Upper lobe of right lung (tissue), 1 donor: ENCODE data around the gene CDH22. TPM values are rescaled to one million over a fixed set of nuclear protein-coding genes. Genes with fewer than 3 reads are reported as not detected.

Source experiments
- ATAC-seq: fragments of 200-7000 bp; cut with Tn5 transposase; one replicate; pipeline ENCODE4 v1.9.1; 2020; ENCODE audit warnings: mild to moderate bottlenecking, moderate library complexity
- DNase-seq: peaks from one replicate; pipeline ENCODE4 v3.0.0-alpha.2; 2020
- H3K27ac ChIP-seq: fragments of 200-600 bp; one replicate; pipeline ENCODE4 v1.8.0; 2022
- H3K27me3 ChIP-seq: fragments of 200-600 bp; one replicate; pipeline ENCODE4 v1.8.0; 2022; ENCODE audit warnings: mild to moderate bottlenecking
- H3K36me3 ChIP-seq: fragments of 200-600 bp; one replicate; pipeline ENCODE4 v1.8.0; 2022
- H3K4me1 ChIP-seq: fragments of 200-600 bp; one replicate; pipeline ENCODE4 v1.8.0; 2022
- H3K4me3 ChIP-seq: fragments of 200-600 bp; one replicate; pipeline ENCODE4 v1.8.0; 2022; ENCODE audit warnings: mild to moderate bottlenecking
- H3K9me3 ChIP-seq: fragments of 200-600 bp; one replicate; pipeline ENCODE4 v1.8.0; 2022
- intact Hi-C: fragments of 100-400 bp; cut with DNase I; formaldehyde crosslinking; loops from one replicate; pipeline ENCODE4 v1.11.0; 2022
- total RNA-seq: library from RNA; stranded (reverse); fragmentation: NEBNext Ultra II Directional; extraction: Animal tissue kit (Norgen Biotek cat#: 25700); gene quantifications from one replicate; pipeline ENCODE4 v1.2.1, GENCODE V29; 2021
- TF ChIP-seq, protein P1 (sequence below): fragments of 200-600 bp; IDR thresholded peaks from one replicate; pipeline ENCODE4 v1.8.0; 2022; ENCODE audit warnings: antibody characterized with exemption
- donor health status: DM: no; HTN: yes; CAD: no; lungs with severe emphysema.

Gene CDH22
- total RNA-seq, 1 donor from 2014 or later = 0.46 TPM

DNA sequence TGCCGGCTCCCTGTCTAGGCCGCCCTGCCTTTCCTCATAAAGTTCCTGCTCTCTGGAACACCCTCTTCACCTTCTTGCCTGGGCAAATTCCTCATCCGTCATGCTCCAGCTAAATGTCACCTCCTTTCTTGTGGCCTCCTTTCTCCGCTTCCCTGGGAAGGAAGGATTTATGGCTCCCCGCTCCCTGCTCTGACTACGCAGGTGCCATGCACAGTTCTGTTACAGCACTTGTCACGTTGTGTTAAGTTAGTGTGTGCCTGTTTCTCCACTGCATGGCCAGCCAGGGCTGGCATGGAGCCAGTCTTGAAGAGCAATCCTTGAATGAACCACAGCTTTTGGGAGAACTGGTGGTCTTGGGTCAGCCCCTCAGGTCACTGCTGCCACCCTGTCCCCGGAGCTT lies 128.4 kb downstream of the CDH22 start:
- Histone ChIP-seq H3K36me3 (no peaks in the 10 kb centered on the region), H3K4me3 (no peak overlapping the region), H3K27me3 (peaks cover 49% of the 10 kb centered on the region), H3K4me1 (no peaks in the 10 kb centered on the region), H3K9me3 (no peaks in the 10 kb centered on the region), H3K27ac (no peak overlapping the region)
- intact Hi-C loops = no loop called here
- TF ChIP-seq, protein P1, sequence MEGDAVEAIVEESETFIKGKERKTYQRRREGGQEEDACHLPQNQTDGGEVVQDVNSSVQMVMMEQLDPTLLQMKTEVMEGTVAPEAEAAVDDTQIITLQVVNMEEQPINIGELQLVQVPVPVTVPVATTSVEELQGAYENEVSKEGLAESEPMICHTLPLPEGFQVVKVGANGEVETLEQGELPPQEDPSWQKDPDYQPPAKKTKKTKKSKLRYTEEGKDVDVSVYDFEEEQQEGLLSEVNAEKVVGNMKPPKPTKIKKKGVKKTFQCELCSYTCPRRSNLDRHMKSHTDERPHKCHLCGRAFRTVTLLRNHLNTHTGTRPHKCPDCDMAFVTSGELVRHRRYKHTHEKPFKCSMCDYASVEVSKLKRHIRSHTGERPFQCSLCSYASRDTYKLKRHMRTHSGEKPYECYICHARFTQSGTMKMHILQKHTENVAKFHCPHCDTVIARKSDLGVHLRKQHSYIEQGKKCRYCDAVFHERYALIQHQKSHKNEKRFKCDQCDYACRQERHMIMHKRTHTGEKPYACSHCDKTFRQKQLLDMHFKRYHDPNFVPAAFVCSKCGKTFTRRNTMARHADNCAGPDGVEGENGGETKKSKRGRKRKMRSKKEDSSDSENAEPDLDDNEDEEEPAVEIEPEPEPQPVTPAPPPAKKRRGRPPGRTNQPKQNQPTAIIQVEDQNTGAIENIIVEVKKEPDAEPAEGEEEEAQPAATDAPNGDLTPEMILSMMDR = no peak
- ATAC-seq = no peak
- DNase-seq = no peak

DNA sequence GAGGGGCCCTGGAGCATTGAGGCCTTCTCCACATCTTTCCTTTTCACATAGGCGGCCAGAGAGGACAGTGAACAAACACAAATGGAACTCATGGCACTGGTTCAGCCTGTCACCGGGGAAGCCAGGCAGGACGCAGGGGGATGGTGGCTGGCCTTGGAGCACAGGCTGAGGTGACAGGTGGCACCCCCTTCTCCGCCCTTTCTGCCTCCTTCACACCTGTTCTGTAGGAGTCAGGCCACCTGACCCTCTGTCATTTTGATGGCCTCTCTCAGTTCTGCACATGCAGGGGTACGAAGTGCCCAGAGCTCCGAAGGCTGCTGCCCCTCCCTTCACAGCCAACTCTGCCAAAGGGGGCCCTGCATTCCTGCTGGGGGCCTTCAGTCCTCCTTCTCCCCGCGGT lies 129.4 kb downstream of the CDH22 start:
- no peaks in the 10 kb centered on the region for H3K4me1 ChIP-seq

GRCh38 chr20:46177768-46178167 lies 130.5 kb downstream of the CDH22 start:
- Histone ChIP-seq H3K4me3 (no peak overlapping the region), H3K36me3 (no peaks in the 10 kb centered on the region), H3K27ac (no peak overlapping the region), H3K27me3 (peaks cover 68% of the 10 kb centered on the region), H3K9me3 (no peaks in the 10 kb centered on the region), H3K4me1 (no peaks in the 10 kb centered on the region)
- no peak for DNase-seq
- TF ChIP-seq, protein P1 = no peak
- intact Hi-C loops = no loop called here
- no peak for ATAC-seq

More for the DNA sequence above, 129.4 kb downstream of the CDH22 start:
- Histone ChIP-seq H3K27ac (no peak overlapping the region), H3K4me3 (no peak overlapping the region), H3K36me3 (no peaks in the 10 kb centered on the region), H3K27me3 (peaks cover 57% of the 10 kb centered on the region), H3K9me3 (no peaks in the 10 kb centered on the region)
- no peak for DNase-seq
- ATAC-seq = no peak
- intact Hi-C loops = no loop called here
- TF ChIP-seq, protein P1 = no peak

GRCh38 chr20:46176739-46177378 lies 131.4 kb downstream of the CDH22 start:
- H3K27me3 ChIP-seq = peaks cover 68% of the 10 kb centered on the region
- H3K4me1 ChIP-seq = no peaks in the 10 kb centered on the region
- intact Hi-C loops = no loop called here
- no peak for DNase-seq
- no peak for ATAC-seq
- H3K36me3 ChIP-seq = no peaks in the 10 kb centered on the region
- TF ChIP-seq, protein P1 = no peak
- H3K27ac ChIP-seq = no peak overlapping the region
- H3K9me3 ChIP-seq = no peaks in the 10 kb centered on the region
- no peak overlapping the region for H3K4me3 ChIP-seq

- H3K27me3 ChIP-seq = peaks cover 73% of the 10 kb centered on the region
Observed at GRCh38 chr20:46175127-46175494, 133.2 kb downstream of the CDH22 start.

More at GRCh38 chr20:46175127-46175494, 133.2 kb downstream of the CDH22 start:
- intact Hi-C loops = no loop called here
- TF ChIP-seq, protein P1 = no peak
- Histone ChIP-seq H3K36me3 (no peaks in the 10 kb centered on the region), H3K4me1 (no peaks in the 10 kb centered on the region), H3K27ac (no peak overlapping the region), H3K4me3 (no peak overlapping the region), H3K9me3 (no peaks in the 10 kb centered on the region)
- no peak for ATAC-seq
- DNase-seq = no peak
